Measurements from ENCODE around the gene HSPB6. TPM values are rescaled to one million over a fixed set of nuclear protein-coding genes. Genes with fewer than 3 reads are reported as not detected.

The HSPB6 gene
- total RNA-seq, 1 donor from 2014 or later: 1.9 TPM

DNA sequence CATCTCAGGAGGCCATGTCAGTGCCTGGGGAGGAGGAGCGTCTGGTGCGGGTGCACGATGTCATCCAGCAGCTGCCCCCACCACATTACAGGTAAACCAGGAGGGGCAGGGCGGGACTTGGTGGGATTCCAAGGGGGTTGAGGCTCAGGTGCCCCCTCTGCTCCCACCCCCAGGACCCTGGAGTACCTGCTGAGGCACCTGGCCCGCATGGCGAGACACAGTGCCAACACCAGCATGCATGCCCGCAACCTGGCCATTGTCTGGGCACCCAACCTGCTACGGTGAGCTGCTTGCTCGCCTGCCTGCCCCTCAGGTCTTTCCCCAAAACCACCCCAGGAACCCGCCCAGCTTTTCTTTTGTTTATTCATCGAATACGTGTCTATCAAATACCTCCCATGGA is 25.8 kb upstream of the HSPB6 start:
- H4K20me1 ChIP-seq (ENCODE audit: insufficient read depth, low read length): no peaks in the 10 kb centered on the region
- H3K27me3 ChIP-seq (ENCODE audit: insufficient read depth, low read length): no peaks in the 10 kb centered on the region
- H3K27ac Mint-ChIP-seq (ENCODE audit: unreplicated experiment): no peak overlapping the region
- no peak overlapping the region for H3K9ac ChIP-seq (ENCODE audit: low read length)
- TF ChIP-seq EZH2 (IDR thresholded peaks at IDR 0.05; ENCODE audit: insufficient read depth, low read length): no peak
- TF ChIP-seq, protein P1, sequence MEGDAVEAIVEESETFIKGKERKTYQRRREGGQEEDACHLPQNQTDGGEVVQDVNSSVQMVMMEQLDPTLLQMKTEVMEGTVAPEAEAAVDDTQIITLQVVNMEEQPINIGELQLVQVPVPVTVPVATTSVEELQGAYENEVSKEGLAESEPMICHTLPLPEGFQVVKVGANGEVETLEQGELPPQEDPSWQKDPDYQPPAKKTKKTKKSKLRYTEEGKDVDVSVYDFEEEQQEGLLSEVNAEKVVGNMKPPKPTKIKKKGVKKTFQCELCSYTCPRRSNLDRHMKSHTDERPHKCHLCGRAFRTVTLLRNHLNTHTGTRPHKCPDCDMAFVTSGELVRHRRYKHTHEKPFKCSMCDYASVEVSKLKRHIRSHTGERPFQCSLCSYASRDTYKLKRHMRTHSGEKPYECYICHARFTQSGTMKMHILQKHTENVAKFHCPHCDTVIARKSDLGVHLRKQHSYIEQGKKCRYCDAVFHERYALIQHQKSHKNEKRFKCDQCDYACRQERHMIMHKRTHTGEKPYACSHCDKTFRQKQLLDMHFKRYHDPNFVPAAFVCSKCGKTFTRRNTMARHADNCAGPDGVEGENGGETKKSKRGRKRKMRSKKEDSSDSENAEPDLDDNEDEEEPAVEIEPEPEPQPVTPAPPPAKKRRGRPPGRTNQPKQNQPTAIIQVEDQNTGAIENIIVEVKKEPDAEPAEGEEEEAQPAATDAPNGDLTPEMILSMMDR (IDR thresholded peaks at IDR 0.05; ENCODE audit: insufficient read depth, low read depth, low read length): no peak
- no peaks in the 10 kb centered on the region for H3K36me3 ChIP-seq (ENCODE audit: insufficient read depth, low read length)
- H3K4me2 ChIP-seq (ENCODE audit: low read length): no peak overlapping the region
- no peak for FAIRE-seq
- no peak overlapping the region for H3K4me3 Mint-ChIP-seq (ENCODE audit: unreplicated experiment)
- no peaks in the 10 kb centered on the region for H3K79me2 ChIP-seq (ENCODE audit: insufficient read depth, low read length)
- no peaks in the 10 kb centered on the region for H3K9me3 ChIP-seq (ENCODE audit: insufficient read depth, low read depth, low read length)
- H3K27ac ChIP-seq (ENCODE audit: low read depth, low read length): no peak overlapping the region
- no peak overlapping the region for H3K4me3 ChIP-seq (ENCODE audit: insufficient read depth, low read depth, low read length)
- DNase-seq (ENCODE audit: low read depth): no peak
- H3K4me1 ChIP-seq (ENCODE audit: insufficient read depth, low read length): no peaks in the 10 kb centered on the region
- H2AFZ ChIP-seq (ENCODE audit: low read depth, low read length): no peak overlapping the region
- H3K9me3 Mint-ChIP-seq (ENCODE audit: unreplicated experiment): no peaks in the 10 kb centered on the region
- H3K27me3 Mint-ChIP-seq (ENCODE audit: low read depth, unreplicated experiment): peaks cover 35% of the 10 kb centered on the region
- peaks cover 11% of the 10 kb centered on the region for H3K36me3 Mint-ChIP-seq (ENCODE audit: low read depth, unreplicated experiment)
- peaks cover 4% of the 10 kb centered on the region for H3K4me1 Mint-ChIP-seq (ENCODE audit: low read depth, unreplicated experiment)

DNA sequence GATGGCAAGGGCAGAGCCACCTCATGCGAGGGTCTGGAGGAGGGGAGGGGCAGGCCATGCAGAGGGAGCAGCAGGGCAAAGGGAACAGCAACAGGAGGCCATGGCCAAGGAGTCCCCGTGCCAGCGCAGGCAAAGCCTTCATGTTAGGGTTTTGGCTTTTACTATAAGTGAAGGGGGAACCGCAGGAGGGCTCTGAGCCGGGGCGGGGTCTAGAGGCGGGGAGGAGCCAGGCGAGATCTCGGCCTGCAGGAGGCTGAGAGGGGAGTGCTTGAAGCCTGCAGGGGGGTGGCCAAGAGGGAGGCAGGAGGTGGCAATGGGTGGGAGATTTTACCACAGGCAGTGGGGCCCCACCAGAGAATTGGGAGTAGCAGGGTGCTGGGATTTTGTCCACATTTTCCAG is 24.8 kb upstream of the HSPB6 start:
- no peaks in the 10 kb centered on the region for H3K36me3 ChIP-seq (ENCODE audit: insufficient read depth, low read length)
- H3K27ac Mint-ChIP-seq (ENCODE audit: unreplicated experiment): no peak overlapping the region
- peaks cover 11% of the 10 kb centered on the region for H3K36me3 Mint-ChIP-seq (ENCODE audit: low read depth, unreplicated experiment)
- peaks cover 3% of the 10 kb centered on the region for H3K9me3 Mint-ChIP-seq (ENCODE audit: unreplicated experiment)
- peaks cover 39% of the 10 kb centered on the region for H3K27me3 Mint-ChIP-seq (ENCODE audit: low read depth, unreplicated experiment)
- no peak overlapping the region for H2AFZ ChIP-seq (ENCODE audit: low read depth, low read length)
- peaks cover 10% of the 10 kb centered on the region for H3K4me1 Mint-ChIP-seq (ENCODE audit: low read depth, unreplicated experiment)
- H3K9me3 ChIP-seq (ENCODE audit: insufficient read depth, low read depth, low read length): no peaks in the 10 kb centered on the region
- no peak for DNase-seq (ENCODE audit: low read depth)
- H3K4me3 ChIP-seq (ENCODE audit: insufficient read depth, low read depth, low read length): no peak overlapping the region
- H3K9ac ChIP-seq (ENCODE audit: low read length): no peak overlapping the region
- FAIRE-seq: no peak
- no peaks in the 10 kb centered on the region for H3K27me3 ChIP-seq (ENCODE audit: insufficient read depth, low read length)
- H3K27ac ChIP-seq (ENCODE audit: low read depth, low read length): no peak overlapping the region
- H4K20me1 ChIP-seq (ENCODE audit: insufficient read depth, low read length): peaks cover 7% of the 10 kb centered on the region
- no peaks in the 10 kb centered on the region for H3K79me2 ChIP-seq (ENCODE audit: insufficient read depth, low read length)
- peaks cover 5% of the 10 kb centered on the region for H3K4me1 ChIP-seq (ENCODE audit: insufficient read depth, low read length)
- no peak for TF ChIP-seq EZH2 (IDR thresholded peaks at IDR 0.05; ENCODE audit: insufficient read depth, low read length)
- TF ChIP-seq, protein P1 (IDR thresholded peaks at IDR 0.05; ENCODE audit: insufficient read depth, low read depth, low read length): no peak
- H3K4me2 ChIP-seq (ENCODE audit: low read length): no peak overlapping the region
- no peak overlapping the region for H3K4me3 Mint-ChIP-seq (ENCODE audit: unreplicated experiment)

DNA sequence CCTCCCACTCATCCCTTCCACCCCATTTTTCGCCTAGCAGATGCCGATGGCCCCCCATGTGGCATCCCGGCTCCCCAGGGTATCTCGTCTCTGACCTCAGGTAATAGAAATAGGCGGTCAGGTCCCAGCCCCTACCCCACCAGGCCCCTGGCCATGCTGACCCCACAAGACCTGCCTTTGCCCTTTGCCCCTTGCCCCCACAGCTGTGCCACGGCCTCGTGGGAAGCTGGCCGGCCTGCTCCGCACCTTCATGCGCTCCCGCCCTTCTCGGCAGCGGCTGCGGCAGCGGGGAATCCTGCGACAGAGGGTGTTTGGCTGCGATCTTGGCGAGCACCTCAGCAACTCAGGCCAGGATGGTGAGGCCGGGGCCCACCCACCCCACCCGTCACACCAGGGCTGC is 23.9 kb upstream of the HSPB6 start:
- Mint-ChIP-seq H3K4me3 (ENCODE audit: unreplicated experiment) (no peak overlapping the region), H3K36me3 (ENCODE audit: low read depth, unreplicated experiment) (peaks cover 11% of the 10 kb centered on the region), H3K27me3 (ENCODE audit: low read depth, unreplicated experiment) (peaks cover 38% of the 10 kb centered on the region), H3K27ac (ENCODE audit: unreplicated experiment) (no peak overlapping the region), H3K4me1 (ENCODE audit: low read depth, unreplicated experiment) (peaks cover 11% of the 10 kb centered on the region), H3K9me3 (ENCODE audit: unreplicated experiment) (peaks cover 4% of the 10 kb centered on the region)
- H3K79me2 ChIP-seq (ENCODE audit: insufficient read depth, low read length): peaks cover 5% of the 10 kb centered on the region
- no peak for FAIRE-seq
- H3K9ac ChIP-seq (ENCODE audit: low read length): no peak overlapping the region
- peaks cover 9% of the 10 kb centered on the region for H4K20me1 ChIP-seq (ENCODE audit: insufficient read depth, low read length)
- no peak overlapping the region for H3K27ac ChIP-seq (ENCODE audit: low read depth, low read length)
- DNase-seq (ENCODE audit: low read depth): no peak
- TF ChIP-seq EZH2 (IDR thresholded peaks at IDR 0.05; ENCODE audit: insufficient read depth, low read length): no peak
- TF ChIP-seq, protein P1 (IDR thresholded peaks at IDR 0.05; ENCODE audit: insufficient read depth, low read depth, low read length): no peak
- no peak overlapping the region for H2AFZ ChIP-seq (ENCODE audit: low read depth, low read length)
- no peaks in the 10 kb centered on the region for H3K27me3 ChIP-seq (ENCODE audit: insufficient read depth, low read length)
- H3K9me3 ChIP-seq (ENCODE audit: insufficient read depth, low read depth, low read length): no peaks in the 10 kb centered on the region
- peaks cover 13% of the 10 kb centered on the region for H3K4me1 ChIP-seq (ENCODE audit: insufficient read depth, low read length)
- no peak overlapping the region for H3K4me2 ChIP-seq (ENCODE audit: low read length)
- no peaks in the 10 kb centered on the region for H3K36me3 ChIP-seq (ENCODE audit: insufficient read depth, low read length)
- no peak overlapping the region for H3K4me3 ChIP-seq (ENCODE audit: insufficient read depth, low read depth, low read length)

Measured in astrocyte (in vitro differentiated cells and primary cell).